GM19099 (cell line): ENCODE results near the gene VWA8.

ENCODE experiments used
- POLR2A ChIP-seq: IDR thresholded peaks from 3 replicates; pipeline ENCODE4 v1.6.1; 2011; ENCODE audit warnings: low read depth; ENCODE audit not compliant: insufficient read length; ENCODE audit errors: extremely low read depth

Gene VWA8

GRCh38 chr13:41763782-41764181 lies 197.1 kb downstream of the VWA8 start:
- no peak for TF ChIP-seq POLR2A

GRCh38 chr13:41762796-41763195 lies 198.1 kb downstream of the VWA8 start:
- no peak for TF ChIP-seq POLR2A

- no peak for TF ChIP-seq POLR2A
Measured at GRCh38 chr13:41756198-41756880, 204.6 kb downstream of the VWA8 start.

GRCh38 chr13:41751734-41752445 lies 209.0 kb downstream of the VWA8 start:
- TF ChIP-seq POLR2A = no peak

- TF ChIP-seq POLR2A = no peak
Measured at GRCh38 chr13:41751277-41751676, 209.6 kb downstream of the VWA8 start.

- no peak for TF ChIP-seq POLR2A
Measured at GRCh38 chr13:41746259-41746658, 214.7 kb downstream of the VWA8 start.

GRCh38 chr13:41742917-41743552 lies 217.9 kb downstream of the VWA8 start:
- TF ChIP-seq POLR2A = no peak

GRCh38 chr13:41740479-41740878 lies 220.4 kb downstream of the VWA8 start:
- TF ChIP-seq POLR2A = no peak

- no peak for TF ChIP-seq POLR2A
Measured at GRCh38 chr13:41722684-41723535, 238.0 kb downstream of the VWA8 start.

- no peak for TF ChIP-seq POLR2A
Measured at GRCh38 chr13:41720839-41721561, 239.9 kb downstream of the VWA8 start.

GRCh38 chr13:41716236-41716635 lies 244.7 kb downstream of the VWA8 start:
- no peak for TF ChIP-seq POLR2A

- no peak for TF ChIP-seq POLR2A
Measured at GRCh38 chr13:41713405-41713804, 247.5 kb downstream of the VWA8 start.

- TF ChIP-seq POLR2A = no peak
Measured at GRCh38 chr13:41710771-41711170, 250.1 kb downstream of the VWA8 start.

- no peak for TF ChIP-seq POLR2A
Measured at GRCh38 chr13:41709511-41709910, 251.4 kb downstream of the VWA8 start.
